ENCODE results near the gene EPHX1.

DNA sequence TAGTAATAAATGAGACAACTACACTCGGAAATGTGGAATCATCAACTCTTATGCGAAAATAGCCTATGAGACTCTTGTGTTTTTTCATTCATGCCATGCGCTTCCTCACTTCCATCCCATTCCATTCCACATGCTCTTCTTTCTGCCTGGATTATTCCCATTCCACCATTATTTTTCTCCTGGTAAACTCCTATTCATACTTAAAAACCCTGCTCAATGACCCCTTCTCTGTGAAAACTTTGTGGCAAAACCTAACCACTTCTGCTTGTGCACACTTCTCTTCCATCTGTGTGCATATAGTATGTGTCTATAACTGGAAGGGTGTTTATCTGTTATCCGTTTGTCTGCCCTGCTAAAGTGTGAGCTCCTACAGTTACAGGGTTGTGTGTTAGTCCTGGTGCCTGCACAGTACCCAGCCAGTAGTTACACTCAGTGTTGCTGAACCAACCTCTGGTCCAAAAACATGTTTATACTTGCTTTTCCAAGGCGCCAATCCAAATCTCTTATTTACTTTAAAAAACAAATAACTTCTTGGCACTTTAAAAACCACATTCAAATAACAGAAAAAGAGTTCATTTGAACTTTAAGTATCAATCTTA, 10.7 kb downstream of the EPHX1 start:
- TF ChIP-seq POLR2A (IDR thresholded peaks at IDR 0.05) = no peak
- TF ChIP-seq, protein P1, sequence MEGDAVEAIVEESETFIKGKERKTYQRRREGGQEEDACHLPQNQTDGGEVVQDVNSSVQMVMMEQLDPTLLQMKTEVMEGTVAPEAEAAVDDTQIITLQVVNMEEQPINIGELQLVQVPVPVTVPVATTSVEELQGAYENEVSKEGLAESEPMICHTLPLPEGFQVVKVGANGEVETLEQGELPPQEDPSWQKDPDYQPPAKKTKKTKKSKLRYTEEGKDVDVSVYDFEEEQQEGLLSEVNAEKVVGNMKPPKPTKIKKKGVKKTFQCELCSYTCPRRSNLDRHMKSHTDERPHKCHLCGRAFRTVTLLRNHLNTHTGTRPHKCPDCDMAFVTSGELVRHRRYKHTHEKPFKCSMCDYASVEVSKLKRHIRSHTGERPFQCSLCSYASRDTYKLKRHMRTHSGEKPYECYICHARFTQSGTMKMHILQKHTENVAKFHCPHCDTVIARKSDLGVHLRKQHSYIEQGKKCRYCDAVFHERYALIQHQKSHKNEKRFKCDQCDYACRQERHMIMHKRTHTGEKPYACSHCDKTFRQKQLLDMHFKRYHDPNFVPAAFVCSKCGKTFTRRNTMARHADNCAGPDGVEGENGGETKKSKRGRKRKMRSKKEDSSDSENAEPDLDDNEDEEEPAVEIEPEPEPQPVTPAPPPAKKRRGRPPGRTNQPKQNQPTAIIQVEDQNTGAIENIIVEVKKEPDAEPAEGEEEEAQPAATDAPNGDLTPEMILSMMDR (IDR thresholded peaks at IDR 0.05) = no peak

All from Peyer's patch (tissue), 4 donors.